Left colon (tissue), 2 donors: ENCODE measurements around the gene SH3D19. TPM values are rescaled to one million over a fixed set of nuclear protein-coding genes. Genes with fewer than 3 reads are reported as not detected.
"Not testable (repeated sequence)": the region's sequence is repeated elsewhere in the genome, so short reads cannot be mapped to it uniquely, and the experiment has no call there.

ENCODE experiments used
- ATAC-seq: fragments of 200-7000 bp; cut with Tn5 transposase; one replicate; pipeline ENCODE4 v1.9.1; 2020; ENCODE audit warnings: mild to moderate bottlenecking, moderate library complexity
- DNase-seq, 2 donors: peaks; one replicate each; pipeline ENCODE4 v3.0.0-alpha.2; 2020
- intact Hi-C, 2 donors: fragments of 100-400 bp; cut with DNase I in 1 of 2; cut with micrococcal nuclease in 1 of 2; formaldehyde crosslinking; loops; one replicate each; pipeline versions ENCODE4 v1.11.2 to v1.14.0; 2022; cut with DNase I, micrococcal nuclease
- total RNA-seq, 2 donors: library from RNA; stranded (reverse); fragmentation: NEBNext Ultra II Directional; extraction: Animal tissue kit (Norgen Biotek cat#: 25700); gene quantifications; one replicate each; pipeline ENCODE4 v1.2.1, GENCODE V29; 2021
- donor health status: DM: no; HTN: no; CAD: no.
- donor health status: DM: yes; HTN: yes; CAD: no.

Gene SH3D19
- total RNA-seq, 2 donors from 2014 or later: 114 to 119 TPM

- ATAC-seq (no peak), DNase-seq (no peak)
- intact Hi-C loops: no loop called here
Measured at GRCh38 chr4:151291485-151291884, 33.9 kb downstream of the SH3D19 start.

GRCh38 chr4:151287409-151287808, 38.0 kb downstream of the SH3D19 start:
- DNase-seq (no peak), ATAC-seq (no peak)
- intact Hi-C loops: no loop called here

DNA sequence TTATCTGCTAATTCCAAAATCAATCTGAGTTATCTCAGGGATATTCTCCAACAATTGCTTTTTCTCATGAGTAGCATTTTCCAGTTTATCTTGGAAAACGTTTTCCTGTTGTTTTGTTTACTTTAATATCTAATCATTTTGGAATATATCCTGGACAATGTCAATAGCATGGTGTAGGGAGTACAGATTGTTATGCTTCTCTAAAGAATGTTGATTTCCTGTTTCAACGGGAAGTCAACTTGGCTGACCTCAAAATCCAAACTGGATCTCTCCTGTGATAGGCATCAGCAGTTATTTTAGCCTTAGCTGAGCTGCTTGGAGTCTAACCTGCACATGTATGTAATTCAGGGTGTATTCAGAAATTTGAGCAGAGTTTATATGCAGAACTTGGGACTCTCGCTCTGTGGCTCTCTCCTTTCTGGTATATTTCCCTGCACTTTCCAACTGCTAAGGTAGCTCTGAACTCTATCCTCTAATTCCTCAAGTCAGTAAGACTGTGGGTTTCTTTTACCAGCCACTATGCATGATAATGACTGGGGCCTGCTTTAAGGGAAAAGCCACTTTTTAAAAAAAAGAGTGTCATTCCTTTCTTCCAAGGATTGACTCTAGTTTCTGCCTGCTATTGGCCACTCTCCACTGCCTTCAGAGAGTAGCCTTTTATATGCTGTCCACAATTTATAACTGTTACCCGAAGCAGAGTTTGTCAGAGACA, 40.7 kb downstream of the SH3D19 start:
- ATAC-seq: peak; percentile 20
- DNase-seq: no peak
- intact Hi-C loops: no loop called here

- peak; percentile 44 to 77 for DNase-seq
- intact Hi-C loops: loop anchor here in 1 of 2 donors (5.0 kb wide), 1 partner anchor 85 kb away; no protein-coding TSS in a partner anchor
- peak; percentile 87 for ATAC-seq
Measured at GRCh38 chr4:151276787-151277562, 48.4 kb downstream of the SH3D19 start, which contains the start of gene PRSS48. TSS of gene PRSS48 (plus strand) at chr4:151277161. CDS start at chr4:151277173, 12 bp downstream.

GRCh38 chr4:151268905-151269304, 56.5 kb downstream of the SH3D19 start:
- ATAC-seq, intact Hi-C loops: not testable (repeated sequence)

GRCh38 chr4:151267822-151268535, 57.4 kb downstream of the SH3D19 start:
- no peak for DNase-seq
- intact Hi-C loops: no loop called here
- peak; percentile 39 for ATAC-seq

More at GRCh38 chr4:151268905-151269304, 56.5 kb downstream of the SH3D19 start:
- not testable (repeated sequence) for DNase-seq

GRCh38 chr4:151267104-151267503, 58.3 kb downstream of the SH3D19 start:
- intact Hi-C loops: no loop called here
- no peak for DNase-seq
- no peak for ATAC-seq

GRCh38 chr4:151266497-151266896, 58.9 kb downstream of the SH3D19 start:
- ATAC-seq (peak; percentile 5), DNase-seq (no peak)
- intact Hi-C loops: no loop called here

GRCh38 chr4:151263455-151263854, 62.0 kb downstream of the SH3D19 start:
- DNase-seq: no peak
- intact Hi-C loops: no loop called here
- no peak for ATAC-seq

DNA sequence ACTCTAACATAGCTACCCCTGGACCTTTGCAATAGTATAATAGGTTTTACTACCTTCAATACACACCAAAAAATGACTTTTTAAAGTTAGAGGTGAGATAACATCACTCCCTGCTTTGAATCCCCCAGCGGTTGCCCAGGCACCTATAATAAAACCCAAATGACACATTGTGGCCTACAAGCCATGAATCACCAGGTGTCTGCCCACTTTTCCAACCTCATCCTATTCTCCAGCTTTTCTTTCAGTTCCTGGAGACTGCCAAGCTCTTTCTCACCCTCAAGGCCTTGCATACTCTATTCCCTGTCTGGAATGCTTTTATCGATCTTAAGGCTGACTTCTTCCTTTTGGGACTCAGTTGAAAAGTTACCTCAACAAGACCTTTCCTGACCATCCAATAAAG, 64.9 kb downstream of the SH3D19 start:
- ATAC-seq (no peak), DNase-seq (no peak)
- intact Hi-C loops: no loop called here

GRCh38 chr4:151259752-151260151, 65.7 kb downstream of the SH3D19 start:
- intact Hi-C loops: no loop called here
- DNase-seq: no peak
- no peak for ATAC-seq

DNA sequence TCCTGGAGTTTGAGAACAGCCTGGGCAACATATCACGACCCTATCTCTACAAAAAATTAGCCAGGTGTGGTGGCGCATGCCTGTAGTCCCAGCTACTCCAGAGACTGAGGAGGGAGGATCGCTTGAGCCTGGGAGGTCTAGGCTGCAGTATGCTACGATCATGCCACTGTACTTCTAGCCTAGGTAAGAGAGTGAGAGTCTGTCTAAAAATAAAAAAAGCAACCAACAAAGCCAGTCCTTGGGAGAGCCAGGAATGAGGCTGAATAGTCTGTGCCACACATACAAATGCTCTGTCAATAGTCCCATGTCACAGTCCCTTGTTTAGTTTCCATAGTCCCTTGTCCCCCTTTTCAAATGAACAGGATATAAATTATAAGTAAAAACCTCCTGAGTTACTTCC, 67.7 kb downstream of the SH3D19 start:
- DNase-seq: no peak
- intact Hi-C loops: no loop called here
- ATAC-seq: peak; percentile 31

GRCh38 chr4:151256134-151256533, 69.3 kb downstream of the SH3D19 start:
- no peak for DNase-seq
- intact Hi-C loops: no loop called here
- peak; percentile 55 for ATAC-seq

DNA sequence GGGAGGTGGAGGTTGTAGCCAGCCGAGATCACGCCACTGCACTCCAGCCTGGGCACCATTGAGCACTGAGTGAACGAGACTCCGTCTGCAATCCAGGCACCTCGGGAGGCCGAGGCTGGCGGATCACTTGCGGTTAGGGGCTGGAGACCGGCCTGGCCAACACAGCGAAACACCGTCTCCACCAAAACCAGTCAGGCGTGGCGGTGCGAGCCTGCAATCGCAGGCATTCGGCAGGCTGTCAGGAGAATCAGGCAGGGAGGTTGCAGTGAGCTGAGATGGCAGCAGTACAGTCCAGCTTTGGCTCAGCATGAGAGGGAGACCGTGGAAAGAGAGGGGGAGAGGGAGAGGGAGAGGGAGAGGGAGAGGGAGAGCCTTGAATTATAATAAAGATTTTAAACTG, 69.7 kb downstream of the SH3D19 start:
- DNase-seq, ATAC-seq, intact Hi-C loops: not testable (repeated sequence)

- ATAC-seq, intact Hi-C loops, DNase-seq: not testable (repeated sequence)
Measured at GRCh38 chr4:151255226-151255625, 70.2 kb downstream of the SH3D19 start.

DNA sequence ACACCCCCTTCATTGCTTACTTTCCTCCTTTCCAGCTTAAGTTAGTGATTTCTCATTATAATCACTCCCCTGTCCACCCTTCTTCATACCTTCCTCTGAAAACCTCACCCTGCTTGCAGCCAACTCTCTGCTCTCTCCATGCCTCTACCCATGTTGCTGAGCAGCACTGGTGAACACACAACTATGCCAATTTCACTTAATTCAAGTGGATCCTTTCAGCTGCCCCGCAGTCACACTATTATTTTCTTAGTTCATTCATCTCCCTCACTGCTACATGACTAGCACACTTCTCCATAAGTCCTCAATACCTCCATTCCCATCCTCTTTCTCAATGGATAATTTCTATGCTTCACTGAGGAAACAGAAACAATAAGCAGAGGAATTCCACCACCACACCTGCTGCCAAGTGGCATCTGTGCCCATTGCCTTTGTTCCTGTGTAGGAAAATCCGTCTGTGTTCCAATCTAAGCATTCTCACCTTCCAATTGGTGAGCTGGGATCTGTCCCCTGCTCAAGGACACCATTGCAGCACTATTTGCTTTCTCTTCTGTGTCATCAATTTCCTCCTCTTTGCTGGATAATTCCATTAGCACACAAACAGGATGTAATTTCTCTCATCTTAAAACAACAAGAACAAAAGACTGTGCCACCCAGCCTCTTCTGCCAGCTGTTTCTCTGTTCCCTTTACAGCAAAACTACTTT, 73.7 kb downstream of the SH3D19 start:
- intact Hi-C loops: no loop called here
- ATAC-seq: peak; percentile 27
- no peak for DNase-seq

DNA sequence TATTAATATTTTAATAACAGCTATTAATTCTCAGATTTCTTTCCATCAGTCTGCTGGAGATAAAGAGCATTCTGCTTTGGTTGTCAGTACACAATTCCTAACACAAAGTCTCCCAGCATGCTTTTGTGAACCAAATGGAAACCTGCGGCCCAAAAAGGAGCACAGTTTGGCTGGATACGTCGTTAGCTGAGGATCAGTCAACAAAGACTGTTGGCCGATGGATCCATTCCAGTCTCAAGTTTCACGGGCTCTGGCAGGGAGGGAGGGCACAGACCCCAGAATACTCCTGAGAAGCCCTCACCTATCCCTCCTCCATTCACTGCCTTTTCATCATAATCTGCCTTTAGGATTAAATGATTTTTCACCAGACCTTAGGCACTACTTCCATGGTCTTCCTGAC, 74.7 kb downstream of the SH3D19 start:
- no peak for DNase-seq
- intact Hi-C loops: no loop called here
- no peak for ATAC-seq

GRCh38 chr4:151248519-151248918, 76.9 kb downstream of the SH3D19 start:
- intact Hi-C loops: no loop called here
- no peak for DNase-seq
- peak; percentile 58 for ATAC-seq

DNA sequence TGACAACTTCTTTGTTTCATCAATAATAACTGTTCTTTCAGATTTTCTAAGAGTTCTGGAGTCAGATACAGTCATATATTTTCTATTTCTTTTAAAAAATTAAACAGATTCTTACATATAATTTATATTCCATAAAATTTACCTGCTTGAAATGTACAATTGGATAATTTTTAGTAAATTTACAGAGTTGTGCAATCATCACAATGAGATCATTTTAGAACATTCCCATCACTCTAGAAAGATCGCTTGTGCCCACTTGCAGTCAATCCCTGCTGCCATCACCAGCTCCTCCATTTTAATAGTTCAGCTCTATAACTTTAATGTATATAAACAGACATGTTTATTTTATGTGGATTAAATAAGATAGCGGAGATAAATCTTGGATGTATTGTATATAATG, 78.0 kb downstream of the SH3D19 start:
- intact Hi-C loops: no loop called here
- DNase-seq (no peak), ATAC-seq (no peak)
